HG03469 (cell line): ENCODE measurements around the gene PDE7B.
"Not testable (repeated sequence)": the region's sequence is repeated elsewhere in the genome, so short reads cannot be mapped to it uniquely, and the experiment has no call there.

Experiments used
- ATAC-seq: cut with Tn5 transposase; IDR thresholded peaks from one replicate; pipeline ENCODE4 v1.9.1; 2021; ENCODE audit warnings: mild to moderate bottlenecking, moderate library complexity, moderate number of reproducible peaks; ENCODE audit not compliant: unreplicated experiment

Gene PDE7B

DNA sequence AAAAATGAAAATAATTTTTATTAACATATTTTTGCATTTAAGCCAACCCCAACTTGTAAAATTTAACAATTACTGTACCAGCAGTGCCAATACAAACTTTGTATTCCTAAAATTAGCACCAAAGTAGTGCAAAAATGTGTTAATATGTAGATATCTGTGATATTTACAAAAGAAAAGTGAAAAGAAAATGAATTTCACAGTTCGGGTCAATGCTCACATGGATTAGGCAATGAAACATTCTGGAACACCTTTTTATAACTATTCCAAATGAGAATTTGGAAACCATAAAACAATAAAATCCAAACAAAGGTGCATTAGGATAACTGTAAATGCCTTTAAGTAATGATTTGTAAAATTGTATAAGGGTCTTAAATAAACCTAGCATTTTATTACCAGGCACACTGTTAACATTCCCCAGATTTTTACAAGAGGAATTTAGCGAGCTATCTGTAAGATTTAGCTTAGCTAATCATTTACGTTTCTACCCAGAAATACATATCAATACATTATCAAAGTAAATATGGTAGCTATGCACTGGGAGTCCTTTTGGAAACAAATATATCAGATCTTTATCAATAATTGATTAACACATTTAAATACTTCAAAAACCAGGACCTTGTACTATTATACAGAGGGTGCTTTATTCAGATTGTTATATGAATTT is 286.4 kb downstream of the PDE7B start:
- no peak for ATAC-seq

DNA sequence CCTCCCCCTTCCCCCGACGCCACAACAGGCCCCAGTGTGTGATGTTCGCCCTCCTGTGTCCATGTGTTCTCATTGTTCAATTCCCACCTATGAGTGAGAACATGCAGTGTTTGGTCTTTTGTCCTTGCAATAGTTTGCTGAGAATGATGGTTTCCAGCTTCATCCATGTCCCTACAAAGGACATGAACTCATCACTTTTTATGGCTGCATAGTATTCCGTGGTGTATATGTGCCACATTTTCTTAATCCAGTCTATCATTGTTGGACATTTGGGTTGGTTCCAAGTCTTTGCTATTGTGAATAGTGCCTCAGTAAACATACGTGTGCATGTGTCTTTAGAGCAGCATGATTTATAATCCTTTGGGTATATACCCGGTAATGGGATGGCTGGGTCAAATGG is 287.6 kb downstream of the PDE7B start:
- not testable (repeated sequence) for ATAC-seq

DNA sequence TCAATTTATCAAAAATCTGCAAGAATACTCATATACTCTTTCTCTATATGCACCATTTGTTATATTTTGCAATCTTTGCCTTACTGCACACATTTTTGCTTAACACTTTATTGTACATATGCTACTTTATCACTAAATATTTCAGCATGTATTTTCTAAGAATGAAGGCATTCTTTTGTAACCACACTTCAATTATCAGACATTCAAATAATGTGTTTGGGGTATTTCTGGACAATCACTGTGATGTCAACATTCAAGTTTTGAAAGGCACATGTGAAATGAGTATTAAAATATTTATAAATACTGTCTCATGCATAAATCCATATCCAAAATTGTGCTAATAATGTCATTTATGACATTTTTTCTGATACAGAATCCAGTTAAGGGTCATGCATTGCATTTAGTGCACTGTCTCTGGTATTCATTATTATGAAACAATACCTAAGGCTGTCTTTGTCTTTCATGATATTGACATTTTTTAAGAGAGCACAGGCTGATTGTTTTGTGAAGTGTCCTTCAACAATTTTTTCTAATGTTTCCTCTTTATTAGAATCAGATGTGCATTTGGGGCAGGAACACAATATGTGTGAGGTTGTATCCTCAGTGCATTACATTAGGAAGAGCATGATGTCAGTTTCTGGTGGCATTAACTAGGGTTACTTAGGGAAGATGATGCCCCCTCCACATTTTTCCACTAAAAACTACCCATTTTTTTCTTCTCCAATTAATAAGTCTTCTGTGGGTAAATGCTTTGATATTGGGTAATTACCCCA is 292.9 kb downstream of the PDE7B start:
- no peak for ATAC-seq

DNA sequence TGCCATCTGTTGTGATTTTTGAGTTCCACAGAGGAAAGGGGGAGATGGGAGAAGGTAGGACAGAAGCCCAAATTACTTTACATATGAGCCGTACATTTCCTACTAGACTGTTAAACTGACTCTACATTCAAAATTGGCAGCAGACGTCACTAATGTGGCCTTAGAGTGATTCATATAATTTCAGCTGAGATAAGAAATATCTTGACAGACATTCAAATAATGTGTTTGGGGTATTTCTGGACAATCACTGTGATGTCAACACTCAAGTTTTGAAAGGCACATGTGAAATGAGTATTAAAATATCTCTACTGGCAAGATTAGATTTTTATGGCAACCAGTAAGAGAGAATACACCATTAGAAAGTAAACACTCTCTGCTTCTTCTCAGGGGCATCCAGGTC is 294.6 kb downstream of the PDE7B start:
- no peak for ATAC-seq

DNA sequence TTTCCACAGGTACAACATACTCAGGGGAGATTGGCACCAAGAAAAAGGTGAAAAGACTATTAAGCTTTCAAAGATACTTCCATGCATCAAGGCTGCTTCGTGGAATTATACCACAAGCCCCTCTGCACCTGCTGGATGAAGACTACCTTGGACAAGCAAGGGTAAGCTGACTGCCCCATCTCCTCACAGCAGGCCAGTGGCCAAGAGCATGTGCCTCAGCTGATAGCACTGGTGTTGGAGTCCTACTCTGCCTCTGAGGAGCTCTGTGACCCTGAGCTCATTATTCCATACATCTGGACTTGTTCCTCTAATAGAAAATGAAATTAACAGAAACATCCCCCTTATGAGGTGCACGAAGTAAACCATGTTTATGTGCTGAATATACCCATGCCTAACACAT is 295.8 kb downstream of the PDE7B start:
- no peak for ATAC-seq

DNA sequence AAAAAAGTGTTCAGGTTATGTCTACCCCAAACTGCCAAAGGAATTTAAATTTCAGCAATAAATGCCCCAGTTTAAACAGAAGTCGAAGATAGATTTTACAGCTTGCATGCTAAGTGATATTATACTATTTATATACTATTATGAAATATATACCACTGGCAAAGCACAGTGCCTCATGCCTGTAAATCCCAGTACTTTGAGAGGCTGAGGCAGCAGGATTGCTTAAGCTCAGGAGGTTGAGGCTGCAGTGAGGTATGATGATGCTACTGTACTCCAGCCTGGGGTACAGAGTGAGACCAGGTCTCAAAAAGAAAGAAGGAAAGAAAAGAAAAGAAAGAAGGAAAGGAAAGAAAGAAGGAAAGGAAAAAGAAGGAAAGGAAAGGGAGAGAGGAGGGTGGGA is 296.6 kb downstream of the PDE7B start:
- no peak for ATAC-seq

DNA sequence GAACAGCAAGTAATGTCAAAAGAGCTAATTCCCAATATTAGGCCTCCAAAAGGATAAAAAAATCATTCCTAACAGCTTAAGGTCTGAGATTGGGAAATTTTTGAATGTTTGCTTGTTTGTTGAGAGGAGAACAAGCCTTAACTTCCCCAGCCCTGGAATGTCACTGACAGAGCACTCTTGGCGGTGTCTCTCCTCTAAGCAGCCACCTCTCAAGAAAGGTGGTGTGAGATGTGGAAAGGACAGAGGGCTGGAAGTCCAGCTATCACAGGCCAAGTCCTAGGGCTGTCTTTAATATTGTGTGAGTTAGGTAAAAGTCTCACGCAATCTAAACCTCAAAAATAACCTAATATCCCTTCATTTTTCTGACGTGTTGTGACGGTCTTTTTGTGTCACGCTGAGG is 297.0 kb downstream of the PDE7B start:
- ATAC-seq, result no peak

DNA sequence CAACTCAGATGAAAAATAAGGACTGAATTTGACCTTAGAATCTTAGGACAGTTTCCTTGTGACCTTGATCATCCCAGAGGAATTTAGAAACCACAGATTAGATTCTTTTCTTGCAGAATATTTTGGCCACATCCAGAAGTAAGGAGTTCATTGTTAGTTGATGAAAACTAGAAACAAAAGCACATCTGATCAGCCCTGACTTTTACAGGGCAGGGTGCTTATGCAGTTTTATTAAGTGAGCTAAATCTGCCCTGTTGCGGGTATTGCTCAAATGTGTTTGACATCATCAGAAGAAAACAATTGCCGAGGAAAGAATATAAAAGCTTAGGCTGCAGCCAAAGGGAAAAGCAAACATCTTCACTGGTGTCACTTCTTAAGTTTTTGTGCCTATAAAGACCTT is 297.8 kb downstream of the PDE7B start:
- ATAC-seq, result no peak

DNA sequence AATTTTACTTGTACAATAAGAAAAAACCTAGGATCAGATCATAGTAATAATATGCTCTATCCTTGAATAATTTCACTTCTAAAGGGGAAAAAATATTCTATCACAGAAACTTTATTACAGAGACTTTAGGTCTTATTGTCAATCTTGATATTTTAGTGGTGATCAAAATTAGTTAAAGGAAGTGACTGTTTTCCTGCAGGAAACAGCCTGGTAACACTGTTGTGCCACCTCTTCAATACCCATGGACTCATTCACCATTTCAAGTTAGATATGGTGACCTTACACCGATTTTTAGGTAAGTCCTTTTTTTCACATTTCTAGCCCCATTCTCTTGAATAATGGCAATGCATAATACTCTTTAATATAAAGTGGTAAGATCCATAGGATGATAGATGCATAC is 299.5 kb downstream of the PDE7B start:
- ATAC-seq, result no peak

DNA sequence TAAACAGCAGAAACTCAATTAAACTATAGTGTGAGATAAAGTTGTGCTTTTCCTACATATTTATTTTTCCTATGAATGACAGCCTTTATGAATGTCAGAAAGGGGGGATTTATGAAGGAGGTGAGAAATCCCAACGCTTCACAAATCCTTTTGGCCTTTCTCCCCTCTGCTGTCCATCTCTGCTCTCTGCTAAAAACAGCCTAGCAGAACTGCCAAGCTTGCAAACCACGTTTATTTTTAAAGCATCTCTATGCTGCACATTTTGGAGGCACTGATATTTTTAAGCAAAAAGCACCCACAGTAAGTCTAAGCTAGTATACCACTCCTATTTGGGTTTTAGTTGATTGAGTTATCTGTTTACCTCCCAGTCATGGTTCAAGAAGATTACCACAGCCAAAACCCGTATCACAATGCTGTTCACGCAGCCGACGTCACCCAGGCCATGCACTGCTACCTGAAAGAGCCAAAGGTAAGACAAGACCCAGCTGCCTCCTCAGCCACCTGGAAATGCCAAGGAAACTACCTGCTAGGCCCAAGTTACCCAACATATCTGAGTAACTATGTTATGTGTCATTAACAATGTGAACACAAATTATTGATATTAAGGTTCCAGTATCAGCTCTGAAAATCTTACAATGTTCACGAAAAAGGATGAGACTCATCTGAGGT is 302.3 kb downstream of the PDE7B start:
- no peak for ATAC-seq

DNA sequence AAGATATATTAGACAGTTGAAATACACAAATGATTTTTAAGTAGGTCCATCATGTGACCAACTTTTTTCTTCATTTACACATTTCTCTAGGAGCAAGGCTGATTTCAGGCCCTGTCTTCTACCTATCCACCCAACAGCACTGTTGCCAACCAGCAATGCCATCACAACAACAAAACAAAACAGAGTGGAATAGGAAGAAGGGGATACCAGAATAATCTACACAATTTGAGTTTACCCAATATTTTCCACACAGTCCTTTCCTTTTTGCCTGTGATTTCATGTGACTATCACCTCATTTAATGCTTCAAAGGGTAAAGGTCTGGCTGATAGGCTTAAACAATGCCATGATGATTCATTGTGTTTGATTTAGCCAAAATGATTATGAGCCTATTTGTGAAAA is 303.7 kb downstream of the PDE7B start:
- ATAC-seq, result no peak

DNA sequence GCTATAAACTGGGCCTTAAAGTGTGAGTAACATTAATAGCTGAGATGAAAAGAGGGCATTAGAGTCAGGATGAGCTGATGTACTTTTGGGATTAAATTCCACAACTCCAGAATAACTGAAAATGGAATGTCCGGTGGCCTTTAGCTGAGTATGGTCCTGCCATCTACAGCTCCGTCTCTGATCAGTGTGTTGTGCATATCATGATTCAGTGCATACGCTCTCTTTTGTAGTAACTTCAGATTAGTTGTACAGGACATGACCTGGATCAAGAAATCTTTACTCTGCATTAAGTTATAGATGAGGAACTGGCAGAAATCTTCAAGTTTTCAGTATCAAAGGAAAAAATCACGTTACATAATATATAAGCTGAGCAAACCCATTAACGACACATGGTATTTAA is 306.2 kb downstream of the PDE7B start:
- no peak for ATAC-seq

DNA sequence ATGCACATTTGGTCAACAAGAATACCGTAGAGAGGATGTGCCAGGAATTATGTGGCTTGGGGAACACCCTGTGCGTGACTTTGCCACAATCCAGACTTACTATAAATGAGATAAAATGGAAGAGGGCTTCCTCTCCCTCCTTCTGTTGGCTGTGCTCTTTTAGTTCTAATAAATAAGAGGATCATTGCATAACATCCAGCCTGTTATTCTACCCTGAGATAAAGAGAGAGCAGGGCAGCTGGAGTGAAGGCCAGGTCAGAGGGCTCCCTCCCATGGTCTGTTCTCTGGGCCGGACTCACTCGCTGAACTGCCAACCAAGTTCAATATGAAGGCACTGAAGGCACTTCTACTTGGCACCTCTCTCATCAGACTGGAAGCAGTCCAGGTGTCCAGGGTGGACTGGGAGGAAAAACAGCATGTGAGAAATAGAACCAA is 306.9 kb downstream of the PDE7B start:
- ATAC-seq, result no peak

DNA sequence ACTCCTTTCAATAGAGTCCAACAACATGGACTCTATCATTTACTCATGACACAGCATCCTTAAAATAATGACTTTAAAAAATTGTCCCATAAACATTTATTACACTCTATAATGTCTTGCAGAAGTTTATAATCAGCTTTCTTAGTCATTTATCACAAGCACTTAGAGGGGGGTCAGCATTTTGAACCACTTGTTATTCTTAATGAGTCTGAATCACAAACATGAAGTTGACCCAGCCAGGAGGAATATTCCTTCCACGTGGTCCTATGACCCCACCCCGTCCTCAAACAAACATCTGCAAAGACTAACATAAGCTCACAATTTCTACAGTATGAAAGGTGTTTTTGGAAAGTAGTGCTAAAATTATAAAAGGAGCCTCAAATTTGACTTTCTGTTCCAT is 307.5 kb downstream of the PDE7B start:
- ATAC-seq, result no peak

DNA sequence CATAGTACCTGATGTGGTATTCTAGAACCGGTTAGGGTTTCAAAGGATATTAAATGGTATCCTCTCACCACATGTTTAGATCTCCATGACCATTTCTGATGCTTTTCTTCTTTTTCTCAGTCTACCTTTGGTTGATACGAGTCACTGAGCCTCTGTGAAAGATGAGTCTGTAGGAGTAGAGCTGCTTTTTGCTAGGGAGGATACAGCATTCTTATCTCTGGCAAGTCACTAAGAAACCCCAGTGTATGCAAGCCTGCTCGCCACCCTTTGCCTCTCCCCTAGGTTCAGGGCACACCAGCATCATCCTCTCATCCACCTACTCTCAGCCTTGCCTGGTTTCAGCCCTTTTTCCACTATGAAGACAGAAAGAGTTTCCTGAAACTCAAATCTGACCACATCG is 308.7 kb downstream of the PDE7B start:
- no peak for ATAC-seq

DNA sequence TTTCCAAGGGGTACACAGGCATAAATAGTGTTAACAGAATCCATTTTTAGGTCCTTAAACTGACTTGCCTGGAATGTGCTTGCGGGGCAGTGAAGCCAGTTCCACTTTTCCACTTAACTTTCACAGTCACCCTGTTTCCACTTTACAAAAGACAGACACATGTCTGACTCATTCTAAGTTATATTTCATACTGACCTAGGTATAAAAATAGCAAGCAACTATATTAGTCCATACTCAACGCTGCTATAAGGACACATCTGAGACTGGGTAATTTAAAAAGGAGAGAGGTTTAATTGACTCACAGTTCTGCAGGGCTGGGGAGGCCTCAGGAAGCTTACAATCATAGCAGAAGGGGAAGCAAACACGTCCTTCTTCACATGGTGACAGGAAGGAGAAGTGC is 310.4 kb downstream of the PDE7B start:
- ATAC-seq, result no peak

DNA sequence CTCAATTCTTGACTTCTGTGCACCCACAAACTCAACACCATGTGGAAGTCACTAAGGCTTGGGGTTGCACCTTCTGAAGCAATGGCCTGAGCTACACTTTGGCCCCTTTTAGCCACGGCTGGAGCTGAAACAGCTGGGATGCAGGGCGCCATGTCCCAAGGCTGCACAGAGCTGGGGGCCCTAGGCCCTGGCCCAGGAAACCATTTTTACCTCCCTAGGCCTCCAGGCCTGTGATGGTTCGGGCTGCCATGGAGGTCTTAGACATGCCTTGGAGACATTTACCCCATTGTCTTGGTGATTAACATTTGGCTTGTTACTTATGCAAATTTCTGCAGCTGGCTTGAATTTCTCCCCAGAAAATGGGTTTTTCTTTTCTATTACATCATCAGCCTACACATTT is 311.8 kb downstream of the PDE7B start:
- ATAC-seq, result no peak

DNA sequence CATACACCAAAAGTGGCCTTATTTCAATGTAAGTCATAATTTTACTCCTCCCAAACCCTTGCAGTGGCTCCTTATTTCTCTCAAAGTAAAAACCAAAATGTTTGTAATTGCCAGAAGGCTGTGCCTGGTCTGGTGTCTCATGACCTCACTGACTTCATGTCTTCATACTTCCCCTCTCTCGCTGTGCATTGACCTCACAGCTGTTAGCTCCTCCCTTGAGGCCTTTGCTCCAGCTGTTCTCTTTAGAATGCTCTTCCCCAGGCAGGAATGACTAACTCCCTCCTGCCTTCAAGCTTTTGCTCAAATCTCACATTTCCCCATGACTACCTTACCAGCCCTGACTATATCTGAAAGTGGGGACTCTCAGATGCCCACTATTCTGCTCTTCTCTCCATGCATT is 315.3 kb downstream of the PDE7B start:
- no peak for ATAC-seq

DNA sequence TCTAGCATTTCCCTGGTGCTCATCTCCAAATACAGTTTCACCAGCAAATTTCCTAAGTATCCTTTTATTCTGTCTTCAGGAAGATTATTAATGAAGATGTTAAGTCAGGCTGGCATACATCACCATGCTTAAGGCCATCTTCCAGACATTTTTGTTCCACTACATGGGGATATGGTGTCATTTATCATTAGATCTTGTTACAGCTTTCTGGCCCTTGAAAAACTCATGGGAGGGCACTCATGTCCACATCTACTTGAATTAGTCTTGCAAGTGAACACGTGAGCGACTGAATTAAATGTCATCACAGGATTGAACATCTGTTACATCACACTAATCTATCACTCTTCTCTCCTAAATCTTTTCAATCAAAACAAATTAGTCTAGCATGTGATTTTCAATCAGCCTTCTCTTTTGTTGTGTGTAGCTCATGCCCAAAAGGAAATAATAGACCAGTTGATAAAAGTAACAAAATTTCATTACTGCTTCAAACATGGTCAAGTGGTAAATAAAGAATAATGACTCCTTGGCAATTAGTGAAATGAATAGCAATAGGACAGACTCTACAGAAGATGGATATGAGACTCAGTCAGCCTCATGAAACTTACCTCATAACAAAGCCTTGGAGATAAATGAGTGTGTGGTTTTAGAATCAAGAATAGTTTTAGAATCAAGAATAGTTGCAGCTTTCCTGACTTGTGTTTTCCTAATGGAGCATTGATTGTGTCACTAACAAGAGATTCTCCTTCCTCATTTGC is 318.1 kb downstream of the PDE7B start:
- no peak for ATAC-seq

DNA sequence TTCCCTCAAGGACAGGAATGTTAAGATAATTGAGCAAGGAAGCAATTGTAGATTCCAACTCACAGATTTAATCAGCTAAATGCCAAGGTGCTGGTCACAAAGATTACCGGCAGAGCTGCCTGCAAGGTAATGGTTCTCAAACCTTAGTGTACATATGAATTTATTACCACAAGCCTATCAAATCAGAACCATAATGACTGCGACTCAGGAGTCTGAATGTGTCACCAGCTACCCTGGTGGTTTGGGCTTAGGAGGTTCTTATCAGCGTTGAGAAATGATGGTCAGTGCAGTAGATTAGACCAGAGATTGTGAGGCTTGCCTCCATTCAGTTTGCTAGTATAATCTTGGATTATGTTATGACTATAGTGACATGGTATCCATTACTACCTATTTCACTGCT is 319.7 kb downstream of the PDE7B start:
- ATAC-seq, result no peak
